ENCODE results near the gene VWC2L. TPM values are rescaled to one million over a fixed set of nuclear protein-coding genes. Genes with fewer than 3 reads are reported as not detected.

Gene VWC2L
- total RNA-seq, 1 donor from 2014 or later, result not detected

DNA sequence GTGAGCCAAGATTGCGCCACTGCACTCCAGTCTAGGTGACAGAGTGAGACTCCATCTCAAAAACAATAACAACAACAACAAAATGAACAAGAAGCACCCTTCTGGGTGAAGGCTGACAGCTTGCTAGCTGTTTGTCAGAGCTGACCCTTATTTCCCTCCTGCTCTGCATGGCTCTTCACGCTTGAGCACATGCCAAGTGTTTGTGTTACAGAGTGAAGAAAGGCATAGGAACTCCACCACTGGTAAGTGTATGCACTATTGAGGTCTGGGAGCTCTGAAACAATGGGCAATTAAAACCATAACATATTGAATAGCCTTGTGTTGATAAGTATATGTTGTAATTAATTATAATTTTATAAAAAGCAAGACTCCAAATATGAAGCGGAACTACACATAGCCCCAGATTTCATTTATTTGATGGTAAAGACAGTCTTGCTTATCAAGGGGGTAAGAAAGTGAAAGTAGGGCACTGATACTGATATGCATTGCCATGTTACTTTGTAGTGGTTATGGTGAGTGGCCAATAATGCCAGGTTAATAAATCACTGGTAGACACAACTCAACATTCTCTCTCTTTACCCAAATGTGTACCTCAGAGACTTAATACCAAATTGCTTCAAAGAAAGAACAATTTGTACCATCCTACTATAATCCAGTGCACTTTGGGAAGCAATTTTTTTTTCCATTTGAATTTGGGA lies 163.4 kb downstream of the VWC2L start:
- intact Hi-C loops (cut with micrococcal nuclease), result no loop called here
- DNase-seq, result no peak
- no peak for ATAC-seq

DNA sequence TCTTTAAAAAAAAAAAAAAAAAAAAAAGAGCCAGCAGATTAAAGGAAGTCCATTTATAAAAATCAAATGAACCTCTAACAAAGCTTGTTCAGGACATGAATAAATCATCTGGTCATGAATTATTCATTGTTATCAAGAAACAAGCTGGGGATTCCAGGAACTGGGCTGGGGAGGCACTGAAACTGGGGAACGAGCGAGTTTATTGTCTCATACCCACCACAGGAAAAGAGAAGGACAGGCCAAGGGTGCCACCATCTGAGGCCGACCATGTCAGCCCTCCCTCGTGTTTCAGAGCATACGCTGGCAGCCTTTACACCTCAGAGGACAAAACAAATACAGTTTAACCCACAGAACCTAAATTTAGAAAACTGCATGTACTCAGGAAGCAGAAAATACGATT lies 164.2 kb downstream of the VWC2L start:
- DNase-seq (no peak), ATAC-seq (no peak)
- intact Hi-C loops (cut with micrococcal nuclease), result no loop called here

DNA sequence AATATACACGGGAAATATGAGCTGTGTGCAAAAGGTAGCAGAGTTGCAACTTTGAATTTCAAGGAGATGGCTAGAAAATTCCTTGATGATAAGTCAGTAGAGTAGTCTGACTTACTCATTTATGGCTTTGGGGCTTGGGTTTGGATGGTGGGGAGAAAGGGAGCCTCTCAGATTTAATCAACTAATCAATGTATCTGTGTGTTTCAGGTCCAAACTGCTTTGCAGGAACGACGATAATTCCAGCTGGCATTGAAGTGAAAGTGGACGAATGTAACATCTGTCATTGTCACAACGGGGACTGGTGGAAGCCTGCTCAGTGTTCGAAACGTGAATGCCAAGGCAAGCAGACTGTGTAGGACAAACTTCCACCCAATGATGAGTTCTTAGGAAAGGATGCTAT lies 164.6 kb downstream of the VWC2L start:
- intact Hi-C loops (cut with micrococcal nuclease), result no loop called here
- no peak for ATAC-seq
- DNase-seq, result no peak

DNA sequence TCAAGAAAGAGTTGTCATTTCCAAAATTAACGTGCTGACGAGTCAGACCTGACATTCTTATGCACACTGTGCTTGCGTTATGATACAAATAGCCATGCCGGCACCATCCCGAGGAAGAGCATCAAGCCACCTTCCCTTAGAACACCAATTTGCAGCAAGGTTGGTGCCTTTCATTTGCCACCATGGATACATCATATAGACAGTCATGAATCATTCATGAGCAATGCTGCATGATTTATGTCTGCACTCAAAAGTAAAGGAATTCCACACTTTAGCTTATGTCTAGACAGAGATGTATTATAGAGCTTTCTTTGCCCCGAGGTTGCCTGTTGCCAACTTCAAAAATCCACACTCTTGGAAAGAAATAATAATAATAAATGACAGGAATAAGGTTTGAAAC lies 166.9 kb downstream of the VWC2L start:
- ATAC-seq, result no peak
- intact Hi-C loops (cut with micrococcal nuclease), result no loop called here
- no peak for DNase-seq

DNA sequence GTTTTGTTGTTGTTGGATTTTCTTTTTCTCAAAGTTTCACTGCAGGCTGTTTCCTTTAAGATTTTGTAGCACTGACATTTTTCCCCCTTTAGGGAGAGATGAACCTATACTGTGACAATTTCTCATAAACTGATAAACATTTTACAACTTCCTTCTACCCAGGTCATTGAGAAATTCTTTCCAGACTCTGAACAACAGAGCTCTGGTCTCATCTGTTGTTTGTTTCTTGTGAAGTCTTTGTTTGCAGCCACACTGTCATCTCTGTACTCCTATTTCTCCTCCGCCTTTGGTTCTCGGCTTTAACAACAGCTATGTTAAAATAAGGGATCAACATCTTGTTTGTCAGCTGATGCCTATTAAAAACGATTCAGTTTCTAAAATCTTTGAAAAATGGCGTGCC lies 167.6 kb downstream of the VWC2L start:
- intact Hi-C loops (cut with micrococcal nuclease), result no loop called here
- DNase-seq (no peak), ATAC-seq (no peak)

DNA sequence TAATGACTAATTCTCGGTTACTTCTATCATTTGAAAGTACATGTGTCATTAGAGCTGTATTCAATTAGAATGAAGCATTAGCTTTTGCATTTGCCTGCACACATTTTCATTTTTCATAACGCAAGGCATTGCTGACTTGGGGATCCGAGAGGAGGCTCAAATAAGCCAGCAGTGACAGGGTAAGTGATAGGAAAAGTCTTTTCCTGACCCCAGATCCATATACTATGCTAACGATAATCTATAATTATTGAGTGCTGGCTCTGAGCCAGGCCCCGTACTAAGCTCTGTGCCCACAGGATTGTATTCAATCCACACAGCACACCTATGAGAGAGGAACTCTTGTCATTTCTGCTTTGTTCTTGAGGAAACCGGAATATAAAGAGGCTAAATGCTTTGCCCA lies 168.2 kb downstream of the VWC2L start:
- DNase-seq (no peak), ATAC-seq (no peak)
- intact Hi-C loops (cut with micrococcal nuclease), result no loop called here

DNA sequence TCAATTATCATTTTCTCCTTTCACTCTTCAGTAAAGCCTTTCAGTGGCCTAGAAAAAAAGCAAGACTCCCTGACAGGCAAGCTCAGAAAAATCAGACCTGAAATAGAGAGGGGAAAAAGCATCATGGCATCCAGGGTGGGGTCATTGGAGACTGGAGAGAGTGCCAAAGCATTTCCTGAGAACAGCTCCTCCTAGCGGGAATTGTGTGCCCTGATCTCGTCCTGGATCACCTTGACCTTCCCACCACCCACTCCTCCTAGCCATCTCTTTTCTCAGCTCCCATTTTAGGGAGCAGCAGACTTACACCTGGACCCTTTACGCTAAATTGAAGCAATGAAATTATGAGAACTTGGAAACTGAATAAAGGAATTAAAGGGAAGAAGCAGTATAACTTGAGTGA lies 176.6 kb downstream of the VWC2L start:
- ATAC-seq, result no peak
- no peak for DNase-seq
- intact Hi-C loops (cut with micrococcal nuclease), result no loop called here

DNA sequence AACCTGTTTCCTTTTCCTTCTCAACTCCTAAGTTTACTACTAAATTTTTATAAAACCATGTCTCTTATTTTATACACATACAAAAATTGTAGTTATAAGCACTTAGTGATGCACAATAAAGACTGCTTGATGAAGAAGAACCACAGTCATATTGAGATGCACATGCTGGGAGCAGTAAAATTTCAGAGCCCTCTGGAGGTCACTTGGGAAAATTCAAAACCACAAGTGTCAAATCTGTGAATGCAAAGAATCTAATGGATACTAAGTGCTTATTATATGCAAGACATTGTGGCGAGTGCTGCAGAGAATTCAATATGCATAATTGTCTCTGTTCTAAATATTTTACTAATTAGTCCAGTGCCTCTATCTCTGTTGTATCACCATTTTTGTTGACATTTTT lies 180.5 kb downstream of the VWC2L start:
- DNase-seq, result no peak
- intact Hi-C loops (cut with micrococcal nuclease), result no loop called here
- no peak for ATAC-seq

DNA sequence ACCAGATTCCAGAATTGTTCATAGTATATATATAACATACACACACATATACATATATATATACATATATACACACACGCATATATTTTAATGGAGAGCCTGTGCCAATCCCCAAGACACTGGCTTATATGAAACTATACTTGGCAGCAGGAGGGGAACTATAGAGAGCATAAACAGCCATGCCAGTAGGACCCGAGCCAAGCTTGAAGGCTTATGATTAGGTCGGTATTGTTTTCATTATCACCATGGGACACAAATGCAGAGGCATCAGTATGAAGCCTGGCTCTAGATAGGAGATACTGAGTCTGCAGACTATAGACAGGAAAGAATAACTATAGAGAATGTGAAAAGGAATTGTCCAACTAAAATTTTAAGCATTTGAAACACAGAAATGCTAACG lies 181.2 kb downstream of the VWC2L start:
- DNase-seq, result no peak
- intact Hi-C loops (cut with micrococcal nuclease), result no loop called here
- peak; percentile 41 for ATAC-seq

DNA sequence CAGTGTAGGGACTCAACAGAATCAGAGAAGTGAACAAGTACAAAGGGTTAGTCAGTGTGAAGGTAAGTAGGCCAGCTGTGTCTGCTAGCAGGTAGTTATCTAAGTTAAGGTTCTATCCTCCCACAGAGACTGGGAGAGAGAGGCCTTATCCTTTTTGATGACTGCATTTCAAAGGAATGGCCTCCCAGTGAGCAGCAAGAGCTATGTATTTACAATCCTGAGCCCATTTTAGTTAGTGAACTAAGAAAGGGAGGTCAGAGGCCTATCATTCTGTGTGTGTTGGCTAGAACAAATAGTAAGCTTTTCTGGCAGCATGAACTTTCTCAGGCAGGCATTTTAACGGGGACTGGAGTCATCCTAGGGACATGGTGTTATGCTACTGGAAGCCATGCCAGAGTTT lies 182.9 kb downstream of the VWC2L start:
- DNase-seq (no peak), ATAC-seq (peak; percentile 59)
- intact Hi-C loops (cut with micrococcal nuclease), result no loop called here

DNA sequence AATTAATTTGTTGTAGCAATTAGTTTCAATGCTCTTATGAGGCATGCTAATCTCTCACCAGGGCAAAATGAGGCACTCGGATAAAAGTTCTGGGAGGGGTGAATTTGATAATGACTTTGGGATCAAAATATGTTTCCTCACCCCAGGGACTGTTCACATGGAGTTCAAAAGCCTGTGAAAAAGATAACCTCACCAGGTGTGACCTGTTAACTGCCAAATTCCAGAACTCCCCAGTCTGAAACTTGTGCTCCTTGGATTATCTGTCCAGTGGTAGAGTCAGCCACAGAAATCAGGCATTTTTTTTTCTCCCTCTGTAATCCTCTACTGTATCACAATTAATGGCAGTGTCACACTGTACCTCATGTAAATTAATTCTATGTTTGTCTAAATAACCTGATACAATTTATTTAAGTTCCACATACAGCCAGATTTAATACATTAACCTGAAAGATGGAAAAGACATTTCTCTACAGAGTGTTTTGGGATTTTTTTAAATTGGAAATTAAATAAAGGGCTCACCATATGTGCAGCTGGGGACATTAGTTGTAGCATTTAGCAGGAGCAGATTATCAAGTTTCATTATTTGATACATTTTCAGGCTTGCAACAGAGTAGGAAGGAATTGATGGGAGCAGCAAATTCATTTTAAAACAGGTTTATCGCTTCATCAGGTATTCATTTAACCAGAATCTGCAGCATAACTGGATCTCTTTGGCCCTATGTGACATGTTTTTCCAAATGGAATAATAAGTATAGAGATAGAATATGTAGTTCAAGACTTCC lies 191.2 kb downstream of the VWC2L start:
- ATAC-seq, result no peak

DNA sequence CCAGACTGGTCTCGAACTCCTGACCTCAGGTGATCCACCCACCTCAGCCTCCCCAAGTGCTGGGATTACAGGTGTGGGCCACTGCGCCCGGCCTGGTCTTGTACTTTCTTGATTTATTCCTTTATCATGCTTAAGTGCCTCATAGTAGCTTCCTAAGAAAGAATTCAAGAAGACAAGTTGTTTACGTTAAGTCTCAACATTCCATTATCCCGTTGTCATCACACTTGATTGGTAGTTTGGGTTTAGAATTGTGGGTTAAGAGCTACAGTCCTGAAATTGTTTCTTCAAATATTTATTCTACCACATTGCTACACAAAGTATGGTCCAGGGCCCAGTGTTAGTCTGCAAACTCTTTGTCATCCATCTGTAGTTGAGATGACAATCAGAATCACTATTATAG lies 194.0 kb downstream of the VWC2L start:
- no peak for DNase-seq
- intact Hi-C loops (cut with micrococcal nuclease), result no loop called here

More for the DNA sequence above, 191.2 kb downstream of the VWC2L start:
- no peak for DNase-seq
- intact Hi-C loops (cut with micrococcal nuclease), result no loop called here

DNA sequence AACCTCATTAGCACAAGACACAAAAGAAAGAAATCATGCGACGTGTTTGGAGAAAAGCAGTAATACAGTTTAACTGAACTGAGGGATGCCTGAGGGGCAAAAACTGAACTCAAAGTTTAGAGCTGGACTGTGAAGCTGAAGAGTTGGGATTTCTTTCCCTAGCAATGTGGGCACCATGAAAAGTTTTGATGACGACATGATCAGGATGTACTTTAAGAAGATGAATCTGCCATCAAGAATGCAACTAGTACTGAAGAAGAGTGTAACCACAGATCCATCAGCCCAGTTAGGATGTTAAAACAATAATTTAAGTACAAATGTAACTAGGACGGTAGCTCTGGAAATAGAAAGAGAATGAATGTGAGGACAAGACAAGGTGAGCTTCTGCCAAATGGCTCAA lies 196.2 kb downstream of the VWC2L start:
- ATAC-seq (no peak), DNase-seq (no peak)
- intact Hi-C loops (cut with micrococcal nuclease), result no loop called here

More for the DNA sequence above, 194.0 kb downstream of the VWC2L start:
- no peak for ATAC-seq

DNA sequence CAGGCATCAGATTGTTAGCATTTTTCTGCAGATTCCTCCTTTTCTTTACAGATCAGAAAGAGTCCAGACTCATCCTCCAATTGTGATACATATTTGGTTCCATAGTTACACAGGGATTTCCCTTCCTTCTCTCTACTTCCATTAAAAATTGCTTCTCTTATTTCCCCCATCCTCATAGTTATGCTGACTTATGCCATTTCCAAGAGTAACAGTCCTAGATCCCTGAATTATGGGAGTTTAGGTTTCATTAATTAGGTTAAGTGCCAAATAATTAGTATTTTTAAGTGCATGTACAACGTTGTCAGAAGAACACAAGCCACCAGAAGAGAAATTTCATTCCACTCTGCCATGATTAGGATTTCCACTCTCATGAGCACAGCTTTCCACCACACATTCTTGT lies 200.2 kb downstream of the VWC2L start:
- ATAC-seq (no peak), DNase-seq (no peak)
- intact Hi-C loops (cut with micrococcal nuclease), result no loop called here

DNA sequence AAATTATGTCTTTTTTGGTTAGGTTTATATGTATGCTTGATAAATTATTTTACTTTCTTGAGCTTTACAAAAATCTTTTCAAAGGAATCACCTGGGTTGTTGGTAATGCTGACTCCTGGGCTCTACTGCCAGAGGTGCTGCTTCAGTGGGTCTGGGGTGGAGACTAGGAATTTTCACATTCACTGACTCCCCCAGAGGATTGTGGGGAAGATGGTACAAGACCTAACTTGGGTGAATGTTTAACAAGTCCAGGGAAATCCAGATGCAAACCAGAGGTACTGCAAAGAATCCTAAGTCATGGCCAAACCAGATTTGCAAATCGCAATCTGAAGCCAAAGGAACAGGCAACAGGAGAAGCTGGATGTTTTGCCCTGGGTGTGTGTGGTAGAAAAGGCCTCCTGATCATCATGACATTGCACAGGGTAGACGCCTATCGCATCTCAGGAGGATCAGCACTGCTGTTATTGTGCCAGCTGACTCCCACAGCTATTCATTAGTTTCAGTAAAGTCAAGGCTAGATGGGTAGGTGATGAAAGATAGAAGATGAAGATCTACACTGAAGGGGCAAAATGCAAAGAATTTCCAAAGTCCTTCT lies 213.4 kb downstream of the VWC2L start:
- ATAC-seq (no peak), DNase-seq (no peak)
- intact Hi-C loops (cut with micrococcal nuclease), result no loop called here

DNA sequence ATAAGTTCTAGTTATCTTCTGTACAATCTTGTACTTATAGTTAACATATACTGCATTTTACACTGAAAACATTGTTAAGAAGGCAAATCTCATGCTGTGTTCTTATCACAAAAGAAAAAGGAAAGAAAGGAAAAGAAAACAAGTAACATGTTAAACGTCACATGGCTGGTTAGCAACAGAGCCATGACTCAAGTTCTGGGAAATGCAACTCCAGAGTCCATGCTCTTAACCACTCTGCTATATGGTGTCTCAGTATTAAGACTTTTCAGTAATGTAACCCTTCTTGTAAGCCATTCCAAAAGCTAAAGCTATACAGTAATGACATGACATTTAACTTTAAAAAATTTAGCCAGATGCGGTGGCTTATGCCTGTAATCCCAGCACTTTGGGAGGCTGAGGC lies 217.2 kb downstream of the VWC2L start:
- DNase-seq, result no peak
- ATAC-seq, result no peak
- intact Hi-C loops (cut with micrococcal nuclease), result no loop called here
